GM12875 (cell line): Measurements from ENCODE around the gene GCC1.
"Not testable (repeated sequence)": the region's sequence is repeated elsewhere in the genome, so short reads cannot be mapped to it uniquely, and the experiment has no call there.

Experiments
- H3K4me3 ChIP-seq: one replicate; pipeline ENCODE4 v1.5.1; 2011; ENCODE audit warnings: low read depth, low read length, control low read depth
- TF ChIP-seq, protein P1 (sequence below): IDR thresholded peaks from 2 replicates; pipeline ENCODE4 v1.5.1; 2011; ENCODE audit warnings: low read depth, mild to moderate bottlenecking, control low read depth, inconsistent platforms, low read length, moderate library complexity, borderline replicate concordance; ENCODE audit not compliant: insufficient read depth

Gene GCC1

DNA sequence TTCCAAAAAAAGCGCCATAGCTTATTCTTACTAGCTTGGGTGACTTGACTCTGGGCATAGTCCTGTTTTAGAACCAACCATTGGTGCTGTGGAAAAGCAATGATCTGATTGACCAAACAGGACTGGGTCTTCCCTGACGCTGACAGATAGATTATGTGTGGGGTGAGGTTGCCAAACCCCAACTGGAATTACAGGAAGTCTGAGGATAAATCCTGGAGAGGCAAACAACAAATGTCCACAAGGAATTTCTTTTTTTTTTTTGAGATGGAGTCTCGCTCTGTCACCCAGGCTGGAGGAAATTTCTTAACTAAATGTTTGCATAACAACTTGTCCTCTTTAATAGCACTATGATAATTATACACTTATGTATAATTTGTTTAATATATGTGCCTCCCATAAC is 19.2 kb downstream of the GCC1 start:
- TF ChIP-seq, protein P1, sequence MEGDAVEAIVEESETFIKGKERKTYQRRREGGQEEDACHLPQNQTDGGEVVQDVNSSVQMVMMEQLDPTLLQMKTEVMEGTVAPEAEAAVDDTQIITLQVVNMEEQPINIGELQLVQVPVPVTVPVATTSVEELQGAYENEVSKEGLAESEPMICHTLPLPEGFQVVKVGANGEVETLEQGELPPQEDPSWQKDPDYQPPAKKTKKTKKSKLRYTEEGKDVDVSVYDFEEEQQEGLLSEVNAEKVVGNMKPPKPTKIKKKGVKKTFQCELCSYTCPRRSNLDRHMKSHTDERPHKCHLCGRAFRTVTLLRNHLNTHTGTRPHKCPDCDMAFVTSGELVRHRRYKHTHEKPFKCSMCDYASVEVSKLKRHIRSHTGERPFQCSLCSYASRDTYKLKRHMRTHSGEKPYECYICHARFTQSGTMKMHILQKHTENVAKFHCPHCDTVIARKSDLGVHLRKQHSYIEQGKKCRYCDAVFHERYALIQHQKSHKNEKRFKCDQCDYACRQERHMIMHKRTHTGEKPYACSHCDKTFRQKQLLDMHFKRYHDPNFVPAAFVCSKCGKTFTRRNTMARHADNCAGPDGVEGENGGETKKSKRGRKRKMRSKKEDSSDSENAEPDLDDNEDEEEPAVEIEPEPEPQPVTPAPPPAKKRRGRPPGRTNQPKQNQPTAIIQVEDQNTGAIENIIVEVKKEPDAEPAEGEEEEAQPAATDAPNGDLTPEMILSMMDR: no peak
- no peak overlapping the region for H3K4me3 ChIP-seq

- TF ChIP-seq, protein P1: no peak
- H3K4me3 ChIP-seq: no peak overlapping the region
Measured at GRCh38 chr7:127557803-127558202, 27.6 kb downstream of the GCC1 start.

DNA sequence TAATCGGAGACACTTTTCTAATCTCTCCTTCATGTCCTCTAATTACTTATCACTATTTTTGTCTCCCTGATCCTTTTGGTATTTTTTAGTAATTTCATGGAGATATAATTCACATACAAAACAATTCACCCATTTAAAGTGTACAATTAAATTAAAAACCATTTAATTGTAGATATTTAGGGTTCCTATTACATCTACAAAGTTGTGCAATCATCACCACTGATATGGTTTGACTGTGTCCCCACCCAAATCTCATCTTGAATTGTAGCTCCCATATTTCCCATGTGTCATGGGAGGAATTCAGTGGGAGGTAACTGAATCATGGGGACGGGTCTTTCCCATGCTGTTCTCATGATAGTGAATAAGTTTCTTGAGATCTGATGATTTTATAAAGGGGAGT is 29.0 kb downstream of the GCC1 start:
- no peak overlapping the region for H3K4me3 ChIP-seq
- TF ChIP-seq, protein P1: no peak

DNA sequence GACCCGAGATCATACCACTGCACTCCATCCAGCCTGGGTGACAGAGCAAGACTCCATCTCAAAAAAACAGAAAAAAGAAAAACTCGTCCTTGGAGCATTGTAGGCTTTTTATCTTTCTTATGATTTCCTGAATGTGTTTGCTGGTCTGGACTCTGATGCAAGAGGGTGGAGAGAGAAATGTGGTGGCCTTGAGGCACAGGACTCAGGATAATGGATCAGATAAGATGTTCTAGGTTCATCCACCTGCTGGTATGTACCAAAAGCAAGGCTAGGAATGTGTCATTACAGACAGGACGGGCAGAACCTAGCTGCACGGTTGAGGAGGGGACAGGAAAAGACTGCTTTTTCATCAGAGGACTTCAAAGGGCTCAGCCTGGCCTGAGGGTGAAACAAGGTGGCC is 33.5 kb downstream of the GCC1 start:
- H3K4me3 ChIP-seq: no peak overlapping the region
- TF ChIP-seq, protein P1: no peak

GRCh38 chr7:127550247-127550646 is 35.1 kb downstream of the GCC1 start:
- TF ChIP-seq, protein P1: no peak
- H3K4me3 ChIP-seq: no peak overlapping the region

- TF ChIP-seq, protein P1: no peak
- no peak overlapping the region for H3K4me3 ChIP-seq
Measured at GRCh38 chr7:127546313-127546712, 39.1 kb downstream of the GCC1 start.

- TF ChIP-seq, protein P1: no peak
- no peak overlapping the region for H3K4me3 ChIP-seq
Measured at GRCh38 chr7:127541548-127541947, 43.8 kb downstream of the GCC1 start.

GRCh38 chr7:127540461-127540860 is 44.9 kb downstream of the GCC1 start:
- not testable (repeated sequence) for H3K4me3 ChIP-seq
